Measurements from ENCODE around the gene RAB39B.

GRCh38 chrX:155293771-155294170, 29.5 kb upstream of the RAB39B start:
- TF ChIP-seq CTCF (IDR thresholded peaks at IDR 0.05) (no peak), POLR2AphosphoS5 (IDR thresholded peaks at IDR 0.05) (no peak)

Measured in stomach (tissue), 4 donors.